Measurements from ENCODE around the gene SLC17A9. TPM values are rescaled to one million over a fixed set of nuclear protein-coding genes. Genes with fewer than 3 reads are reported as not detected.

SLC17A9 gene
- total RNA-seq, 1 experiment from 2014 or later: 0.28 TPM

DNA sequence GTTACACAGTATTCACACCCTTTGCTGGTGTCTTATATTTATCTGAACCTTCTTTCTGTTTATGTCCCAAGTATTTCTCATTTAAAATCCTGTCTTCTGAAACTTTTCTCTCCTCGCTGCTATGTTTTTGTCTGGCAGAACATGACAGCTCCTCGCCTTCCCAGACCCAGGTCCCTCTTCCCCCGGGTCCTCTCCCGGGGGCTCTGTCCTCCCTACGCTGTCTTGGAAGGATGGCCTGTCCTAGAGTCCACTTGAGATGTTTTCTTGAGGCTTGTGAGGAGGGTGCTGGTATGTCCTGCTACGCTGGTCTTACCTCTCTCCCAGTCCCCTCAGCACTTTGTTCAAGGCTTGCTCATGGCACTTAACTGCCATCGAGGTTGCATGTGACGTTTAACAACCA is 8.3 kb upstream of the SLC17A9 start:
- in situ Hi-C loops (cut with HindIII; ENCODE audit: low pct_unique_long_range_greater_than_20kb, low sequenced_read_pairs) (no loop called here), intact Hi-C loops (cut with micrococcal nuclease; ENCODE audit: unreplicated experiment) (no loop called here)
- CTCF ChIA-PET: no interaction called here
- Histone ChIP-seq H3K4me1 (ENCODE audit: control insufficient read depth, insufficient read depth, low read length) (peaks cover 9% of the 10 kb centered on the region), H3K36me3 (ENCODE audit: control insufficient read depth, insufficient read depth, low read length) (peaks cover 13% of the 10 kb centered on the region), H3K27me3 (ENCODE audit: control insufficient read depth, insufficient read depth, low read length) (no peaks in the 10 kb centered on the region), H3K9me3 (ENCODE audit: control insufficient read depth, insufficient read depth, low read depth, low read length) (no peaks in the 10 kb centered on the region), H3K27ac (ENCODE audit: low read length) (no peak overlapping the region), H3K4me3 (ENCODE audit: low read depth in 2 of 2, low read length in 2 of 2) (no peak overlapping the region)
- POLR2A ChIA-PET: no interaction called here
- TF ChIP-seq, protein P1, sequence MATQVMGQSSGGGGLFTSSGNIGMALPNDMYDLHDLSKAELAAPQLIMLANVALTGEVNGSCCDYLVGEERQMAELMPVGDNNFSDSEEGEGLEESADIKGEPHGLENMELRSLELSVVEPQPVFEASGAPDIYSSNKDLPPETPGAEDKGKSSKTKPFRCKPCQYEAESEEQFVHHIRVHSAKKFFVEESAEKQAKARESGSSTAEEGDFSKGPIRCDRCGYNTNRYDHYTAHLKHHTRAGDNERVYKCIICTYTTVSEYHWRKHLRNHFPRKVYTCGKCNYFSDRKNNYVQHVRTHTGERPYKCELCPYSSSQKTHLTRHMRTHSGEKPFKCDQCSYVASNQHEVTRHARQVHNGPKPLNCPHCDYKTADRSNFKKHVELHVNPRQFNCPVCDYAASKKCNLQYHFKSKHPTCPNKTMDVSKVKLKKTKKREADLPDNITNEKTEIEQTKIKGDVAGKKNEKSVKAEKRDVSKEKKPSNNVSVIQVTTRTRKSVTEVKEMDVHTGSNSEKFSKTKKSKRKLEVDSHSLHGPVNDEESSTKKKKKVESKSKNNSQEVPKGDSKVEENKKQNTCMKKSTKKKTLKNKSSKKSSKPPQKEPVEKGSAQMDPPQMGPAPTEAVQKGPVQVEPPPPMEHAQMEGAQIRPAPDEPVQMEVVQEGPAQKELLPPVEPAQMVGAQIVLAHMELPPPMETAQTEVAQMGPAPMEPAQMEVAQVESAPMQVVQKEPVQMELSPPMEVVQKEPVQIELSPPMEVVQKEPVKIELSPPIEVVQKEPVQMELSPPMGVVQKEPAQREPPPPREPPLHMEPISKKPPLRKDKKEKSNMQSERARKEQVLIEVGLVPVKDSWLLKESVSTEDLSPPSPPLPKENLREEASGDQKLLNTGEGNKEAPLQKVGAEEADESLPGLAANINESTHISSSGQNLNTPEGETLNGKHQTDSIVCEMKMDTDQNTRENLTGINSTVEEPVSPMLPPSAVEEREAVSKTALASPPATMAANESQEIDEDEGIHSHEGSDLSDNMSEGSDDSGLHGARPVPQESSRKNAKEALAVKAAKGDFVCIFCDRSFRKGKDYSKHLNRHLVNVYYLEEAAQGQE (IDR thresholded peaks at IDR 0.05; ENCODE audit: insufficient read depth in 1 of 2, low read depth in 2 of 2, low read length in 1 of 2): no peak
- TF ChIP-seq POLR2AphosphoS5 (IDR thresholded peaks at IDR 0.05; ENCODE audit: low read depth, low read length): no peak
- BruUV-seq (replicated peaks): no TSS peak
- no peak for DNase-seq (ENCODE audit: low read depth, low spot score)
- no peak for ATAC-seq

DNA sequence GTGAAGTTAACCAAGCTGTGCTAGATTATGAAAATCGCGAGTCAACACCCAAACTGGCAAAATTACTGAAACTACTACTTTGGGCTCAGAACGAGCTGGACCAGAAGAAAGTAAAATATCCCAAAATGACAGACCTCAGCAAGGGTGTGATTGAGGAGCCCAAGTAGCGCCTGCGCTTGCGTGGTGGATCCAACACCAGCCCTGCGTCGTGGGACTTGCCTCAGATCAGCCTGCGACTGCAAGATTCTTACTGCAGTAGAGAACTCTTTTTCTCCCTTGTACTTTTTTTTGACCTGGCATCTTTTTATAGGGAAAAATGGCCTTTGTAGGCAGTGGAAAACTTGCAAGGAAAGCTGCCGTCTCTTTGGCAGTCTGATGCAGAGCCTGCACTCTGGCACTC is 7.8 kb upstream of the SLC17A9 start:
- BruUV-seq (replicated peaks): no TSS peak
- intact Hi-C loops (cut with micrococcal nuclease; ENCODE audit: unreplicated experiment): no loop called here
- peaks cover 13% of the 10 kb centered on the region for H3K36me3 ChIP-seq (ENCODE audit: control insufficient read depth, insufficient read depth, low read length)

More for the DNA sequence above, 7.8 kb upstream of the SLC17A9 start:
- H3K4me1 ChIP-seq (ENCODE audit: control insufficient read depth, insufficient read depth, low read length): peaks cover 3% of the 10 kb centered on the region
- no peak overlapping the region for H3K4me3 ChIP-seq (ENCODE audit: low read depth in 2 of 2, low read length in 2 of 2)
- POLR2A ChIA-PET: no interaction called here
- DNase-seq (ENCODE audit: low read depth, low spot score) (no peak), ATAC-seq (no peak)
- TF ChIP-seq, protein P2, sequence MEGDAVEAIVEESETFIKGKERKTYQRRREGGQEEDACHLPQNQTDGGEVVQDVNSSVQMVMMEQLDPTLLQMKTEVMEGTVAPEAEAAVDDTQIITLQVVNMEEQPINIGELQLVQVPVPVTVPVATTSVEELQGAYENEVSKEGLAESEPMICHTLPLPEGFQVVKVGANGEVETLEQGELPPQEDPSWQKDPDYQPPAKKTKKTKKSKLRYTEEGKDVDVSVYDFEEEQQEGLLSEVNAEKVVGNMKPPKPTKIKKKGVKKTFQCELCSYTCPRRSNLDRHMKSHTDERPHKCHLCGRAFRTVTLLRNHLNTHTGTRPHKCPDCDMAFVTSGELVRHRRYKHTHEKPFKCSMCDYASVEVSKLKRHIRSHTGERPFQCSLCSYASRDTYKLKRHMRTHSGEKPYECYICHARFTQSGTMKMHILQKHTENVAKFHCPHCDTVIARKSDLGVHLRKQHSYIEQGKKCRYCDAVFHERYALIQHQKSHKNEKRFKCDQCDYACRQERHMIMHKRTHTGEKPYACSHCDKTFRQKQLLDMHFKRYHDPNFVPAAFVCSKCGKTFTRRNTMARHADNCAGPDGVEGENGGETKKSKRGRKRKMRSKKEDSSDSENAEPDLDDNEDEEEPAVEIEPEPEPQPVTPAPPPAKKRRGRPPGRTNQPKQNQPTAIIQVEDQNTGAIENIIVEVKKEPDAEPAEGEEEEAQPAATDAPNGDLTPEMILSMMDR (IDR thresholded peaks at IDR 0.05): no peak
- TF ChIP-seq SIN3A (IDR thresholded peaks at IDR 0.05; ENCODE audit: borderline replicate concordance, insufficient read depth, low read depth, low read length): no peak
- TF ChIP-seq, protein P1 (IDR thresholded peaks at IDR 0.05; ENCODE audit: insufficient read depth in 1 of 2, low read depth in 2 of 2, low read length in 1 of 2): no peak
- TF ChIP-seq POLR2AphosphoS5 (IDR thresholded peaks at IDR 0.05; ENCODE audit: low read depth, low read length): no peak
- no peak for TF ChIP-seq TCF7L2 (IDR thresholded peaks at IDR 0.05; ENCODE audit: low read depth, low read length)
- CTCF ChIA-PET: no interaction called here
- H3K9me3 ChIP-seq (ENCODE audit: control insufficient read depth, insufficient read depth, low read depth, low read length): no peaks in the 10 kb centered on the region
- in situ Hi-C loops (cut with HindIII; ENCODE audit: low pct_unique_long_range_greater_than_20kb, low sequenced_read_pairs): no loop called here
- H3K27me3 ChIP-seq (ENCODE audit: control insufficient read depth, insufficient read depth, low read length): no peaks in the 10 kb centered on the region
- H3K27ac ChIP-seq (ENCODE audit: low read length): no peak overlapping the region

Measured in Panc1 (cell line).